GM10266 (cell line): ENCODE measurements around the gene DHX15.

Experiments
- DNase-seq: peaks from one replicate; pipeline ENCODE4 v3.0.0; 2012; ENCODE audit errors: extremely low spot score
- TF ChIP-seq, protein P1 (sequence below): IDR thresholded peaks from 2 replicates; pipeline ENCODE4 v1.5.1; 2012; ENCODE audit warnings: mild to moderate bottlenecking, low read depth; ENCODE audit not compliant: control insufficient read depth, insufficient read depth; ENCODE audit errors: missing control alignments

The DHX15 gene

DNA sequence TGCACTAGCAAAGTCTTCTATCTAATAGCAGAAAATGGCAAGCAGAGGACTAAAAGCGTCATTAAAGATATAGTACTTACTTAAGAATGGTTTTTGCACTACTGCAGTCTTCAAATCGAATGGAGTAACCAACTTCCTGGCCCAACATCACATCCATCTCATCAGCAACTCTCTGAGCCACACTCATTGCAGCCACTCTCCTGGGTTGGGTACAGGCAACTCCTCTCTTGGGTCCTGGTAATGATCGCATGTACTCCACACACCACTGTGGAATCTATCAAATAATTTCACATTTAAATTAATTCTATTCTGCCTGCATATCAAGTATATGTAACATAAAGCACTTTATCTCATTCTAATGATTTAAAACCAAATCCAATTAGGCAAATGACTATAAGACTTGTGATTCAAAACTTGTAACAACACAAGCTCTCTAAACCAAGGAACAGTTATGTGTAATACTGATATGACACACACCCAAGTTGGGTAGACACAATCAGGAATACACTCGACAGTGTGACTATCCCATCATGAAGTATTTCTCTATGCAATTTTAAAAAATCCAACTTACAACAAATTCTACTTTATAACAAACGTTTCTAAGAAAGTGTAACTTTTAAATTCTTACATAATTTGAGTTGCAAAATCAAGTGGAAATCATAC lies 13.6 kb downstream of the DHX15 start:
- no peak for DNase-seq
- TF ChIP-seq, protein P1, sequence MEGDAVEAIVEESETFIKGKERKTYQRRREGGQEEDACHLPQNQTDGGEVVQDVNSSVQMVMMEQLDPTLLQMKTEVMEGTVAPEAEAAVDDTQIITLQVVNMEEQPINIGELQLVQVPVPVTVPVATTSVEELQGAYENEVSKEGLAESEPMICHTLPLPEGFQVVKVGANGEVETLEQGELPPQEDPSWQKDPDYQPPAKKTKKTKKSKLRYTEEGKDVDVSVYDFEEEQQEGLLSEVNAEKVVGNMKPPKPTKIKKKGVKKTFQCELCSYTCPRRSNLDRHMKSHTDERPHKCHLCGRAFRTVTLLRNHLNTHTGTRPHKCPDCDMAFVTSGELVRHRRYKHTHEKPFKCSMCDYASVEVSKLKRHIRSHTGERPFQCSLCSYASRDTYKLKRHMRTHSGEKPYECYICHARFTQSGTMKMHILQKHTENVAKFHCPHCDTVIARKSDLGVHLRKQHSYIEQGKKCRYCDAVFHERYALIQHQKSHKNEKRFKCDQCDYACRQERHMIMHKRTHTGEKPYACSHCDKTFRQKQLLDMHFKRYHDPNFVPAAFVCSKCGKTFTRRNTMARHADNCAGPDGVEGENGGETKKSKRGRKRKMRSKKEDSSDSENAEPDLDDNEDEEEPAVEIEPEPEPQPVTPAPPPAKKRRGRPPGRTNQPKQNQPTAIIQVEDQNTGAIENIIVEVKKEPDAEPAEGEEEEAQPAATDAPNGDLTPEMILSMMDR: no peak

DNA sequence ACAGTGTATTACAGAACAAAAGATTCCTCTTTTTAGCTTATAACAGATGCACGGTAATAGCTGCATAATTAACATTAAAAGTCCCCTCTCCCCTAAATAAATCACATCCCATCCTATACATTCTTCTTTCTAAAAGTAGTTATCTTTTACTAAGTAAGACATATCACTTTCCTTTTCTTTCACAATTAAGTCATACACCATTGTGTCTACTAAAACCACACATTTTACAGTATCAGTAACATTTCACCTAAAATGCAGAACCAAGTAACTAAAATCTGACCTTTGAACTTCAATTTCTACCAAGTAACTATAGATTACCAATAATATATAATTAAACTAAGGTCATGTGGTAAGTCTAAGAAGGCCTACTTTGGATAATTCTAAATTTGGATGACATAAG lies 14.2 kb downstream of the DHX15 start:
- no peak for DNase-seq
- TF ChIP-seq, protein P1: no peak

DNA sequence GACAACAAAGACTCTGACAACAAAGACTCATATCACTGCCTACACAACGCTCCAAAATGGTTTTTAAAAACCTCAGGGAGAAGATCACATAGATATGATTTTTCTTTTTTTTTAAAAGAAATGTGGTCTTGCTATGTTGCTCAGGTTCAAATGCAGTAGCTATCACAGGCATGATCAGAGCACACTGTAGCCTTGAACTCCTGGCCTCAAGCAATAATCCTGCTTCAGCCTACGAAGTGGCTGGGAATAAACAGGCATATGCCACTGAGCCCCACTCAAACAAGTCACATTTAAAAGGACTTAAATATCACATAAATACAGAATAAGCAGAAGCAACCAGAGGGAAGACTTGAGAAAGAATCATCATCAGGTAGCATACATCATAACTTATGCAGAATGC lies 14.7 kb downstream of the DHX15 start:
- DNase-seq: no peak
- TF ChIP-seq, protein P1: no peak

DNA sequence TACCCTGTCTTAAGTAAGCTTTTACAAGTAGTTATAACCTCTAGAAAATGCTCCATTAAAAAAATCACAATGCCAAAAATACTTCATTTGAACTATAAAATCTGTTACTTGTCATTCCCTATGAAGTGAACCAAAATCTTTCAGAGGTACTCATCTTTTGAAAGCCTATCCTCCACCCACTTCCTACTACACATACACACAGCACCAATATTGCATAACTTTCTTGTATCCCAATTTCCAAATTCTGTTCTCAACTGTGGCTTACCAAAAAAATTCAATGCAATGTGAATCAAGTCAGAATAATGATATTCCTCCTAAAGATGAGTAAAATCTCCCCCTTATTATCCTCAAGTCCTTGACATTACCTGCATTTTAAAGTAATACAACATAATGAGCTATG lies 15.9 kb downstream of the DHX15 start:
- no peak for DNase-seq
- TF ChIP-seq, protein P1: no peak

DNA sequence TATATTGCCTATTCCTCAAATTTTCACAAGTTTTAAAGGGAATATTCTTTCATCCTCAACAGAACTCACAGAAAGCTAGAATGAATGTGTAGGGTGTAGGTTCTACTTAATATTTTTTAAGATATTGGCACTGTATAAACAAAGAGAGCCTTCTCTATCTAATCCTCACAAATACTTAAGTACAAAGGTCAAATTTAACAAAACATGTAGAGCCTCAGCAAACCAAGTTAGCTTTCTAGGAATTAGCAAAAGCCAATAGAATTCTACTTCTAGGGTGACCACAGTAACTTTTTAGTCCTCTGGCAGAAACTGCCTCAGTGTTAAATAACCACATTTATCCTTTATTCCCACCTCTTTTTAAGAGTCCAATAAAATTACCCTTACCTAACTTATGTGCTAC lies 19.3 kb downstream of the DHX15 start:
- no peak for DNase-seq
- TF ChIP-seq, protein P1: no peak

DNA sequence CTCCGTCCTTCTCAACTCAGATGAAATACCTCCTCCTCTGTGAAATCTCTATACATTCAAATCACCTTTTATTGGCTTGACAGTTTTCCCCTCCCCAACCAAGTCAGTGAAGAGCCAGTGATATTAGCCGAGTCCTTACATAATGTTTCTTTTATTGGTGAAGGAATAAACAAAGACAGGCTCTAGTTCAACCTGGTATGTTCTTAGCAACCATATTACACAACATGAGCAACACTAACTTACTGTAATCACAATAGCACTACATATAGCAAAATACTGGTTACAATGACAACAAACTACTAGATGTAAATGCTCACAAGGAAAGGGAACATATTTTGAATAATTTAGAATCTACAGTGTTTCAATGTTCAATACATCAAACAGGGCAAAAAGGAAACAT lies 19.9 kb downstream of the DHX15 start:
- TF ChIP-seq, protein P1: no peak
- no peak for DNase-seq

DNA sequence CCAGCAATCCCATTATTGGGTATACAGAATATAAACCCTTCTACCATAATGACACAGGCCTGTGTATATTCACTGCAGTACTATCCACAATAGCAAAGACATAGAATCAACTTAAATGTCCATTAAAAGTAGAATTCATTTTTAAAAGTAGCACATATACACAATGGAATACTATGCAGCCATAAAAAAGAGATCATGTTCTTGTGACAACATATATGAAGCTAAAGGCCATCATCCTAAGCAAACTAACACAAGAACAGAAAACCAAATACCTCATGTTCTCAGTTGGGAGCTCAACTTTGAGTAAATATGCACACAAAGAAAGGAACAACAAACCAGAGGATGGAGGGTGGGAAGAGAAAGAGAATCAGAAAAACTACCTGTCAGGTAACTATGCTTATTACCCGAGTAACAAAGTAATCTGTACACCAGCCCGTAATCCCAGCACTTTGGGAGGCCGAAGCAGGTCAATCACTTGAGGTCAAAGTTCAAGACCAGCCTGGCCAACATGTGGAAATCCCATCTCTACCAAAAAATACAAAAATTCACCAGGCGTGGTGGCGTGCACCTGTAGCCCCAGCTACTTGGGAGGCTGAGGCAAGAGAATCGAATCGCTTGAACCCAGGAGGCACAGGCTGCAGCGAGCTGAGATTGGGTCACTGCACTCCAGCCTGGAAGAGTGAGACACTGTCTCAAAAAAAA lies 22.8 kb downstream of the DHX15 start:
- DNase-seq: no peak
- TF ChIP-seq, protein P1: no peak
